MCF 10A (cell line): Measurements from ENCODE around the gene CCDC6. TPM values are rescaled to one million over a fixed set of nuclear protein-coding genes. Genes with fewer than 3 reads are reported as not detected.
A peak's percentile ranks its signal among the peaks of the same experiment; 100 is the strongest.

Experiments used
- BruUV-seq: library from RNA; stranded (reverse); fragments of 400-500 nt; replicated peaks from 2 replicates; lab custom pipeline; 2021; lab: Mats Ljungman, UMichigan
- CTCF ChIA-PET: fragments of 300-600 bp; sonication (Branson Sonifier 250); formaldehyde crosslinking; extraction: SDS; loops from one replicate; lab custom pipeline; 2021; ENCODE audit warnings: antibody characterized with exemption, inconsistent platforms; lab: Yijun Ruan, JAX
- POLR2A ChIA-PET: fragments of 300-600, 350-650 bp; sonication (Branson Sonifier 250); formaldehyde crosslinking; extraction: SDS; loops from one replicate; lab custom pipeline; 2020; ENCODE audit warnings: antibody characterized with exemption, inconsistent platforms; lab: Yijun Ruan, JAX
- DNase-seq: peaks from one replicate; pipeline ENCODE4 v3.0.0-alpha.2; 2018; ENCODE audit not compliant: unreplicated experiment
- H3K27ac Mint-ChIP-seq: one replicate; pipeline ENCODE4 v1.8.0; 2022; ENCODE audit warnings: mild to moderate bottlenecking, low read depth, mixed read lengths; ENCODE audit not compliant: unreplicated experiment
- H3K27me3 Mint-ChIP-seq: one replicate; pipeline ENCODE4 v1.8.0; 2022; ENCODE audit warnings: mixed read lengths; ENCODE audit not compliant: insufficient read depth, unreplicated experiment
- H3K36me3 Mint-ChIP-seq: one replicate; pipeline ENCODE4 v1.8.0; 2022; ENCODE audit warnings: mild to moderate bottlenecking, moderate library complexity, mixed read lengths; ENCODE audit not compliant: insufficient read depth, unreplicated experiment
- H3K4me1 Mint-ChIP-seq: one replicate; pipeline ENCODE4 v1.8.0; 2022; ENCODE audit warnings: mixed read lengths; ENCODE audit not compliant: insufficient read depth, unreplicated experiment
- H3K4me3 Mint-ChIP-seq: one replicate; pipeline ENCODE4 v1.8.0; 2022; ENCODE audit warnings: mild to moderate bottlenecking, moderate library complexity, mixed read lengths; ENCODE audit not compliant: unreplicated experiment
- H3K9me3 Mint-ChIP-seq: one replicate; pipeline ENCODE4 v1.8.0; 2022; ENCODE audit warnings: mixed read lengths; ENCODE audit not compliant: unreplicated experiment
- CTCF ChIP-seq: fragments of 200-600 bp; IDR thresholded peaks from one replicate; pipeline ENCODE4 v1.8.0; 2022; ENCODE audit warnings: antibody characterized with exemption, mild to moderate bottlenecking; ENCODE audit not compliant: unreplicated experiment
- intact Hi-C: fragments of 100-400 bp; cut with micrococcal nuclease; formaldehyde crosslinking; loops from 2 replicates; pipeline ENCODE4 v1.14.1; 2022
- total RNA-seq: library from RNA; stranded (reverse); gene quantifications from 2 replicates; pipeline ENCODE4 v1.2.3, GENCODE V29; 2022

The CCDC6 gene
- total RNA-seq, 1 experiment from 2014 or later = 66.4 TPM

- H3K4me1 Mint-ChIP-seq = no peaks in the 10 kb centered on the region
- no peaks in the 10 kb centered on the region for H3K36me3 Mint-ChIP-seq
- POLR2A ChIA-PET = no interaction called here
- CTCF ChIA-PET = no interaction called here
- intact Hi-C loops = no loop called here
- no peaks in the 10 kb centered on the region for H3K27me3 Mint-ChIP-seq
- no peaks in the 10 kb centered on the region for H3K9me3 Mint-ChIP-seq
- no peak for TF ChIP-seq CTCF
- no peak overlapping the region for H3K27ac Mint-ChIP-seq
- no peak for DNase-seq
- no TSS peak for BruUV-seq
- no peak overlapping the region for H3K4me3 Mint-ChIP-seq
Measured at GRCh38 chr10:59770689-59771088, 135.7 kb downstream of the CCDC6 start.

- intact Hi-C loops = no loop called here
- H3K36me3 Mint-ChIP-seq = peaks cover 4% of the 10 kb centered on the region
- CTCF ChIA-PET = interaction anchor here (1.2 kb wide), 1 partner anchor 140 kb away, joined by 3 read pairs; no protein-coding TSS in a partner anchor
- H3K4me3 Mint-ChIP-seq = no peak overlapping the region
- peaks cover 14% of the 10 kb centered on the region for H3K27me3 Mint-ChIP-seq
- no peaks in the 10 kb centered on the region for H3K9me3 Mint-ChIP-seq
- no peak for DNase-seq
- H3K27ac Mint-ChIP-seq = no peak overlapping the region
- POLR2A ChIA-PET = no interaction called here
- no peaks in the 10 kb centered on the region for H3K4me1 Mint-ChIP-seq
- no peak for TF ChIP-seq CTCF
- no TSS peak for BruUV-seq
Measured at GRCh38 chr10:59762505-59762904, 143.9 kb downstream of the CCDC6 start.

- CTCF ChIA-PET = interaction anchor here (1.5 kb wide), 1 partner anchor 132 kb away, joined by 3 read pairs; no protein-coding TSS in a partner anchor
- Mint-ChIP-seq H3K4me1 (no peaks in the 10 kb centered on the region), H3K4me3 (no peak overlapping the region), H3K9me3 (no peaks in the 10 kb centered on the region), H3K27ac (no peak overlapping the region), H3K27me3 (peaks cover 8% of the 10 kb centered on the region), H3K36me3 (peaks cover 4% of the 10 kb centered on the region)
- POLR2A ChIA-PET = no interaction called here
- intact Hi-C loops = no loop called here
- TF ChIP-seq CTCF = no peak
- peak; percentile 20 for DNase-seq
- BruUV-seq = no TSS peak
Measured at GRCh38 chr10:59757966-59758365, 148.4 kb downstream of the CCDC6 start.

- BruUV-seq = no TSS peak
- intact Hi-C loops = no loop called here
- Mint-ChIP-seq H3K4me3 (no peak overlapping the region), H3K27me3 (peaks cover 39% of the 10 kb centered on the region), H3K4me1 (no peaks in the 10 kb centered on the region), H3K27ac (no peak overlapping the region), H3K36me3 (no peaks in the 10 kb centered on the region), H3K9me3 (no peaks in the 10 kb centered on the region)
- no peak for TF ChIP-seq CTCF
- POLR2A ChIA-PET = no interaction called here
- CTCF ChIA-PET = no interaction called here
- no peak for DNase-seq
Measured at GRCh38 chr10:59754951-59755350, 151.4 kb downstream of the CCDC6 start.
